Spleen (tissue), 7 donors: ENCODE data around the gene GPR15LG.
"Not testable (repeated sequence)": the region's sequence is repeated elsewhere in the genome, so short reads cannot be mapped to it uniquely, and the experiment has no call there.

Experiments
- POLR2A ChIP-seq, 3 donors: fragments of 450-650 bp; IDR thresholded peaks; one replicate each; pipeline ENCODE4 v1.5.1; 2017; ENCODE audit warnings: antibody characterized with exemption in 3 of 3, mild to moderate bottlenecking in 1 of 3
- TF ChIP-seq, protein P1 (sequence below), 11 experiments: fragments of 200-600 bp in 7 of 11; fragments of 450-650 bp in 4 of 11; sonication (generic) in 4 of 11; IDR thresholded peaks in 8 of 11; conservative IDR thresholded peaks in 3 of 11; 1 replicate in 7 of 11; 2 replicates in 4 of 11; pipeline versions ENCODE4 v1.4.0 to v1.8.0; 2016 to 2021; ENCODE audit warnings: antibody characterized with exemption in 11 of 11, inconsistent platforms in 4 of 11, mild to moderate bottlenecking in 1 of 11
- donor health status: DM: no; HTN: no; CAD: no; lungs with moderate emphysema.
- donor health status: DM: no; HTN: no; CAD: no.
- donor health status: DM: no; HTN: no; CAD: no.

DNA sequence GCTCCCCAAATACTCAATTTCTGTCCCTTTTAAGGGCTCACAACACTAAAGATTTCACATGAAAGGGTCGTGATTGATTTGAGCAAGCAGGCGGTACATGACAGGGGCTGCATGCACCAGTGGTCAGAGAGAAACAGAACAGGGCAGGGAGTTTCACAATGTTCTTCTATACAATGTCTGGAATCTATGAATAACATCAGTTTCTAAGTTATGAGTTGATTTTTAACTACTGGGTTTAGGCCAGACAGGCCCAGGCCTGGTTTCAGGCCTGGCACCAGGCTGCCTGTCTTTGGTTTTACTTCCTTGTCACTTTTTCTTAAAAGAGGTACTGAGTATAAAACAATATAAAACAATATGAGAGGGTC, 6.3 kb upstream of the GPR15LG start:
- TF ChIP-seq, protein P1, sequence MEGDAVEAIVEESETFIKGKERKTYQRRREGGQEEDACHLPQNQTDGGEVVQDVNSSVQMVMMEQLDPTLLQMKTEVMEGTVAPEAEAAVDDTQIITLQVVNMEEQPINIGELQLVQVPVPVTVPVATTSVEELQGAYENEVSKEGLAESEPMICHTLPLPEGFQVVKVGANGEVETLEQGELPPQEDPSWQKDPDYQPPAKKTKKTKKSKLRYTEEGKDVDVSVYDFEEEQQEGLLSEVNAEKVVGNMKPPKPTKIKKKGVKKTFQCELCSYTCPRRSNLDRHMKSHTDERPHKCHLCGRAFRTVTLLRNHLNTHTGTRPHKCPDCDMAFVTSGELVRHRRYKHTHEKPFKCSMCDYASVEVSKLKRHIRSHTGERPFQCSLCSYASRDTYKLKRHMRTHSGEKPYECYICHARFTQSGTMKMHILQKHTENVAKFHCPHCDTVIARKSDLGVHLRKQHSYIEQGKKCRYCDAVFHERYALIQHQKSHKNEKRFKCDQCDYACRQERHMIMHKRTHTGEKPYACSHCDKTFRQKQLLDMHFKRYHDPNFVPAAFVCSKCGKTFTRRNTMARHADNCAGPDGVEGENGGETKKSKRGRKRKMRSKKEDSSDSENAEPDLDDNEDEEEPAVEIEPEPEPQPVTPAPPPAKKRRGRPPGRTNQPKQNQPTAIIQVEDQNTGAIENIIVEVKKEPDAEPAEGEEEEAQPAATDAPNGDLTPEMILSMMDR (IDR thresholded peaks at IDR 0.05 in 8 of 11, conservative IDR thresholded peaks at IDR 0.05 in 3 of 11) = not testable (repeated sequence)
- TF ChIP-seq POLR2A (IDR thresholded peaks at IDR 0.05) = not testable (repeated sequence)
